ENCODE results near the gene GZF1.
A peak's percentile ranks its signal among the peaks of the same experiment; 100 is the strongest.

GZF1 gene

DNA sequence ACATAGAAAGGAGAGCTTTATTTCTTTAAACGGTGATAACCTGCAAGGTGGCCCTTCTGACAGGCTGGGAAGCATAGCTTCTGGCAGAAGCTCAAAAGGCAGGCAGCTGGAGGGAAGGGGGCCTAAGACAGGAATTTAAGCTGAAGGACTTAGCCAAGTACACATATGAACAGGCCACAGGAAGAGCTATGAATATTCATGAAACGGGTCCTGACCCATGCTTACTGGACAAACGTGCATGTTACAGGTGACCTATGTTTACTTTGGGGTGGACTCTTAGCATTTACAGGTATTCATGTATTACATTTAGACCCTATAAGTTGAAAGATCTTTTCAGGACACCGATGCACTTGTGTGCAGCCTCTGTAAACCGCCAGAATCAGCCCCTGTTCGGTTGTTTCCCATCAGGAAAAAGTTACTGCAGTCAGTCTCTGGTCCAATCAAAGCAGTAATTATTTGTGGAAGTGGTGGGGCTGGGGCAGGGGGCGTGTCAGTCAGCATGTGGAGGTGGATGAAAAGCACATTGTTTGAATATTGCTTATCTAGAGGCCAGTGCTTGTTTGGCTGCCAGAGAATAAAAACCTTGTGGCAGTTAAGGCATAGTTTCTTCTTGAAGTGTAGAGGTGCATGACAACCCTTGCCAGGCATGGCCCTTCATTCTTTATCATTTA is 2.9 kb upstream of the GZF1 start:
- Histone ChIP-seq H3K4me3 (replicated peaks; ENCODE audit: insufficient read depth, low read length) (no peak overlapping the region), H3K27ac (replicated peaks) (peak overlapping the region; percentile 59), H3K27me3 (ENCODE audit: insufficient read depth, poor library complexity, severe bottlenecking) (no peaks in the 10 kb centered on the region)
- no peak for DNase-seq (ENCODE audit: low read depth in 1 of 2, low spot score in 1 of 2)
- TF ChIP-seq SPI1 (IDR thresholded peaks at IDR 0.05; ENCODE audit: borderline replicate concordance, low read depth) (no peak), POLR2AphosphoS5 (IDR thresholded peaks at IDR 0.05; ENCODE audit: low read depth) (no peak), GABPA (IDR thresholded peaks at IDR 0.05; ENCODE audit: low read depth) (no peak)
- TF ChIP-seq, protein P1, sequence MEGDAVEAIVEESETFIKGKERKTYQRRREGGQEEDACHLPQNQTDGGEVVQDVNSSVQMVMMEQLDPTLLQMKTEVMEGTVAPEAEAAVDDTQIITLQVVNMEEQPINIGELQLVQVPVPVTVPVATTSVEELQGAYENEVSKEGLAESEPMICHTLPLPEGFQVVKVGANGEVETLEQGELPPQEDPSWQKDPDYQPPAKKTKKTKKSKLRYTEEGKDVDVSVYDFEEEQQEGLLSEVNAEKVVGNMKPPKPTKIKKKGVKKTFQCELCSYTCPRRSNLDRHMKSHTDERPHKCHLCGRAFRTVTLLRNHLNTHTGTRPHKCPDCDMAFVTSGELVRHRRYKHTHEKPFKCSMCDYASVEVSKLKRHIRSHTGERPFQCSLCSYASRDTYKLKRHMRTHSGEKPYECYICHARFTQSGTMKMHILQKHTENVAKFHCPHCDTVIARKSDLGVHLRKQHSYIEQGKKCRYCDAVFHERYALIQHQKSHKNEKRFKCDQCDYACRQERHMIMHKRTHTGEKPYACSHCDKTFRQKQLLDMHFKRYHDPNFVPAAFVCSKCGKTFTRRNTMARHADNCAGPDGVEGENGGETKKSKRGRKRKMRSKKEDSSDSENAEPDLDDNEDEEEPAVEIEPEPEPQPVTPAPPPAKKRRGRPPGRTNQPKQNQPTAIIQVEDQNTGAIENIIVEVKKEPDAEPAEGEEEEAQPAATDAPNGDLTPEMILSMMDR (IDR thresholded peaks at IDR 0.05; ENCODE audit: insufficient read depth, low read length) = no peak
- TF ChIP-seq, protein P2, sequence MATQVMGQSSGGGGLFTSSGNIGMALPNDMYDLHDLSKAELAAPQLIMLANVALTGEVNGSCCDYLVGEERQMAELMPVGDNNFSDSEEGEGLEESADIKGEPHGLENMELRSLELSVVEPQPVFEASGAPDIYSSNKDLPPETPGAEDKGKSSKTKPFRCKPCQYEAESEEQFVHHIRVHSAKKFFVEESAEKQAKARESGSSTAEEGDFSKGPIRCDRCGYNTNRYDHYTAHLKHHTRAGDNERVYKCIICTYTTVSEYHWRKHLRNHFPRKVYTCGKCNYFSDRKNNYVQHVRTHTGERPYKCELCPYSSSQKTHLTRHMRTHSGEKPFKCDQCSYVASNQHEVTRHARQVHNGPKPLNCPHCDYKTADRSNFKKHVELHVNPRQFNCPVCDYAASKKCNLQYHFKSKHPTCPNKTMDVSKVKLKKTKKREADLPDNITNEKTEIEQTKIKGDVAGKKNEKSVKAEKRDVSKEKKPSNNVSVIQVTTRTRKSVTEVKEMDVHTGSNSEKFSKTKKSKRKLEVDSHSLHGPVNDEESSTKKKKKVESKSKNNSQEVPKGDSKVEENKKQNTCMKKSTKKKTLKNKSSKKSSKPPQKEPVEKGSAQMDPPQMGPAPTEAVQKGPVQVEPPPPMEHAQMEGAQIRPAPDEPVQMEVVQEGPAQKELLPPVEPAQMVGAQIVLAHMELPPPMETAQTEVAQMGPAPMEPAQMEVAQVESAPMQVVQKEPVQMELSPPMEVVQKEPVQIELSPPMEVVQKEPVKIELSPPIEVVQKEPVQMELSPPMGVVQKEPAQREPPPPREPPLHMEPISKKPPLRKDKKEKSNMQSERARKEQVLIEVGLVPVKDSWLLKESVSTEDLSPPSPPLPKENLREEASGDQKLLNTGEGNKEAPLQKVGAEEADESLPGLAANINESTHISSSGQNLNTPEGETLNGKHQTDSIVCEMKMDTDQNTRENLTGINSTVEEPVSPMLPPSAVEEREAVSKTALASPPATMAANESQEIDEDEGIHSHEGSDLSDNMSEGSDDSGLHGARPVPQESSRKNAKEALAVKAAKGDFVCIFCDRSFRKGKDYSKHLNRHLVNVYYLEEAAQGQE (IDR thresholded peaks at IDR 0.05; ENCODE audit: insufficient replicate concordance, low read depth) = no peak

DNA sequence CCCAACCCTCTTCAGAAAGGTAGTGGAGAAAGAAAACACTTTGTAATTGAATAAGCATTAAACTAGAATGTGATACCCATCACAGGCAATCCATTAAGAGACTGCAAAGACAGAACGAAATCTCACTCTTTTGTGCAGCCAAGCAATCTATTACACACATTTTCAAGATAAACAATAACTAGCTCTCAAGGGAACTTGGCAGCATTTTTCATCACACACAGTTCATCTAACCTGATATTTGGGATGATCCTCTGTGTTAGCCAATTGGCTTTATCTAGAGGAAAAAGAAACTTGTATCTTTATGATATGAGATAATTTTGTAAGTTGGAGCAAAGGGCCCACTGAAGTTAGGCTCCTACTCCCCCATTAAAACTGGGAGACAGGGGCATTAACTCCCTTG is 1.5 kb upstream of the GZF1 start:
- no peak overlapping the region for H3K4me3 ChIP-seq (replicated peaks; ENCODE audit: insufficient read depth, low read length)
- H3K27me3 ChIP-seq (ENCODE audit: insufficient read depth, poor library complexity, severe bottlenecking) = no peaks in the 10 kb centered on the region
- peak overlapping the region; percentile 96 for H3K27ac ChIP-seq (replicated peaks)
- no peak for DNase-seq (ENCODE audit: low read depth in 1 of 2, low spot score in 1 of 2)
- TF ChIP-seq SPI1 (IDR thresholded peaks at IDR 0.05; ENCODE audit: borderline replicate concordance, low read depth) (no peak), POLR2AphosphoS5 (IDR thresholded peaks at IDR 0.05; ENCODE audit: low read depth) (no peak), GABPA (IDR thresholded peaks at IDR 0.05; ENCODE audit: low read depth) (no peak)
- TF ChIP-seq, protein P1 (IDR thresholded peaks at IDR 0.05; ENCODE audit: insufficient read depth, low read length) = no peak
- TF ChIP-seq, protein P2 (IDR thresholded peaks at IDR 0.05; ENCODE audit: insufficient replicate concordance, low read depth) = no peak

DNA sequence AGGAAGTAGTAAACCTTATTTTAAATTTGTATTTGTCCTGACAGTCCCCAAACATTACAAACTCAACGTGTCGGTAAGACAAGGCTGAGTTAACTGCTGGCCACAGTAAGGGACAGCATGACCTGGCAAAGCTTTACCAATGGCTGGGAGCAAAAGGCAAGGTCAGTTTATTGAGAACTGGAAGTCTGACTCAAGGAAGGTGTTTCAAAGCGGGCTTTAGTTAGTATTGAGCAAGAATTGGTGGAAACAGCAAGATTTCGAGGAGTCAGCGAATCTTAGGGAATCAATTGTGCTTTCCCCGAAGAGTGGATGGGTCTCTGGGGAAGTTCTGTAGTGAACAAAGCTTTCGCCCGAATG is 885 bp upstream of the GZF1 start:
- peak overlapping the region; percentile 59 for H3K4me3 ChIP-seq (replicated peaks; ENCODE audit: insufficient read depth, low read length)
- H3K27ac ChIP-seq (replicated peaks) = peak overlapping the region; percentile 96
- DNase-seq (ENCODE audit: low read depth in 1 of 2, low spot score in 1 of 2) = peak in 1 of 2 experiments; percentile 26
- H3K27me3 ChIP-seq (ENCODE audit: insufficient read depth, poor library complexity, severe bottlenecking) = no peaks in the 10 kb centered on the region
- TF ChIP-seq, protein P2 (IDR thresholded peaks at IDR 0.05; ENCODE audit: insufficient replicate concordance, low read depth) = no peak
- no peak for TF ChIP-seq SPI1 (IDR thresholded peaks at IDR 0.05; ENCODE audit: borderline replicate concordance, low read depth)
- no peak for TF ChIP-seq GABPA (IDR thresholded peaks at IDR 0.05; ENCODE audit: low read depth)
- no peak; the same call in 1 of the 2 replicates for TF ChIP-seq POLR2AphosphoS5 (IDR thresholded peaks at IDR 0.05; ENCODE audit: low read depth)
- TF ChIP-seq, protein P1 (IDR thresholded peaks at IDR 0.05; ENCODE audit: insufficient read depth, low read length) = no peak
